GM19193 (cell line): ENCODE results near the gene GPR157.

Source experiments
- POLR2A ChIP-seq: IDR thresholded peaks from 4 replicates; pipeline ENCODE4 v1.6.1; 2011; ENCODE audit not compliant: insufficient read depth, insufficient read length; ENCODE audit errors: extremely low read depth

Gene GPR157

DNA sequence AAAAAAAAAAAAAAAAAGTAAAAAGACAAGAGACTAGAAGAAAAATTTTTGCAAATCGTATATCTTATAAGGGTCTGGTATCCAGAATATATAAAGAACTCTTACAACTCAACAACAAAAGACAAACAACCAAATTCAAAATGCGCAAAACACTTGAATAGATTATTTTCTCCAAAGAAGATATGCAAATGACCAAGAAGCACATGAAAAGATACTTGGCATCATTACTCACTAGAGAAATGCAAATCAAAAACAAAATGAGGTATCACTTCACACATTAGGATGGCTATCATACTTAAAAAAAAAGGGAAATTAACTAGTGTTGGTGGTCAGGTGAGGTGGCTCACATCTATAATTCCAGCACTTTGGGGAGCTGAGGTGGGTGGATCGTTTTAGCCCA is 47.4 kb downstream of the GPR157 start:
- TF ChIP-seq POLR2A = no peak

DNA sequence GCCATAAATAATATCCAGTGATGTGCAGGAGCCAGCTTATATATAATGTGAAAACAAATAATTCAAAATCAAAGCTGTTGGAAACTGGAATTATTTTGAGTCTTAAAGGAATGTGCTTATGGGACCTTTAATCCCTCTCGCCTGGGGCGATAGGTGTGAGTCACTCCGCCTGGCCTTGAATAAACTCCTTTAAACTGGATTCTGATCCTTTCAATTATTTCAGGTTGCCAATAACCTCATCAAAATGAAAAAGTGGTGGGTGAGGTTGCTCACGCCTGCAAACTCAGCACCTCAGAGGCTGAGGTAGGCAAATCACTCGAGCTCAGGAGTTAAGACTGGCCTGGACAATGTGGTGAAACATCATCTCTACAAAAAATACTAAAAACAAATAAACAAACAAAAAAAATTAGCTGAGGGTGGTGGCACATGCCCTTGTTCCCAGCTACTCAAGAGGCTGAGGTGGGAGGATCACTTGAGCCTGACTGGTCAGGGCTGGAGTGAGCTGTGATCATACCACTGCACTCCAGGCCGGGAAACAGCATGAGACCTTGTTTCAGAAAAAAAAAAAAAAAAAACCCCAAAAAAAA is 48.1 kb downstream of the GPR157 start:
- no peak for TF ChIP-seq POLR2A

DNA sequence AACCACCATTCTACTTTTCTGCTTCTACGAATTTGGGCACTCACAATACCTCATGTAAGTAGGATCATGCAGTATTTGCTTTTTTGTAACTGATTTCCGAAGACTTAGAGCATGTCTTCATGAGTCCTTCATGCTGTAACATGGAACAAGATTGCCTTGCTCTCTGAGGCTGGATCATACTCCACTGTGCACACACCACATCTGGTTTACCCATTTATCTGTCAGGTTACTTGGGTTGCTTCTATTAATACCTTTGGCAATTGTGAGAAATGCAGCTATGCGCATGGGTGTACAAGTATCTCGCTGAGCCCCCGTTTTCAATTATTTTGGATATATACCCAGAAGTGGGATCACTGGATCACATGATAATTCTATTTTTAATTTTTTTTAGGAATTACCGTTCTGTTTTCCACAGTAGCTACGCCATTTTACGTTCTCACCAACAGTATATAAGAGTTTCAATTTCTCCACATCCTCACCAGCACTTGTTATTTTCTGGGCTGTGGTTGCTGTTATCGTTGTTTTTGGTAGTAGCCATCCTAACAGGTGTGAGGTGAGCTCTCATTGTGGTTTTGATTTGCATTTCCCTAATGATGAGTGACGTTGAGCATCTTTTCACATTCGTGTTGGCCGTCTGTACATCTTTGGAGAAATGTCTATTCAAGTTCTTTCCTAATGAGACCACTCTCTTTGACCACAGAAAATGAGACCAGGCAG is 48.8 kb downstream of the GPR157 start:
- TF ChIP-seq POLR2A = no peak

DNA sequence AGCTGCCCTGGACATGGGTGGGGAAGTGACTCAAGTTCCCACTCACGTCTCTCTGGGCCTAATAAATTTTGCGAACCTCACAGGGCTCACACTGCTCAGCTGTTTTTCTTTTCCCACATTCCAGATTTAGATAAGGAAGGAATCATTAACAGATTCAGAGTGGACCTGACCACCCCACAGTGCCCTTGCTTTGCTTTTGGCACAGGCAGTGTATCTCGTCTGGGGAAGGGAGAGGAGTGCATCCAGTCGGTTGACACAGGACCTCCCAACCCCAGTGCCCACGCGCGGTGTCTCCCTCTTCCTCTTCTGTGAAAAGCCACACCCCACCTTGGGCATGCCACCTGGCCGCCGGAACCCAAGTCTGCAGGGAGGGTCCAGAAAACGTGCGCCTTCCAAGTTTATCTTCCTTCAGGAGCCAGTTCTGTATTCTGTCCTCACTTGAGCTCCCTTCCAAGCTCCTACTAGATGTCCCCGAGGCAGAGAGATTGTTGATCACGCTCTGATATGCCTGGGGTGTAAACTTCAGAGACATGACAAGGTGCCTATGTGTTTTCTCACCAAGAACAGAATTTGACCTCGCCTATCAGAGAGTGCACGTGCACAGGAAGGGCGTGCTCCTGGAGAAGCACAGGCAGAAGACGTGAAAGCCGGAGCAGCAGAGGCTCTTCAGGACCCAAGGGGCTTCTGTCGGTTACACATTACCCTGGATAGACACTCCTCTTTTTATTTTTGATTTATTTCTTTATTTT is 50.0 kb downstream of the GPR157 start:
- TF ChIP-seq POLR2A = no peak

DNA sequence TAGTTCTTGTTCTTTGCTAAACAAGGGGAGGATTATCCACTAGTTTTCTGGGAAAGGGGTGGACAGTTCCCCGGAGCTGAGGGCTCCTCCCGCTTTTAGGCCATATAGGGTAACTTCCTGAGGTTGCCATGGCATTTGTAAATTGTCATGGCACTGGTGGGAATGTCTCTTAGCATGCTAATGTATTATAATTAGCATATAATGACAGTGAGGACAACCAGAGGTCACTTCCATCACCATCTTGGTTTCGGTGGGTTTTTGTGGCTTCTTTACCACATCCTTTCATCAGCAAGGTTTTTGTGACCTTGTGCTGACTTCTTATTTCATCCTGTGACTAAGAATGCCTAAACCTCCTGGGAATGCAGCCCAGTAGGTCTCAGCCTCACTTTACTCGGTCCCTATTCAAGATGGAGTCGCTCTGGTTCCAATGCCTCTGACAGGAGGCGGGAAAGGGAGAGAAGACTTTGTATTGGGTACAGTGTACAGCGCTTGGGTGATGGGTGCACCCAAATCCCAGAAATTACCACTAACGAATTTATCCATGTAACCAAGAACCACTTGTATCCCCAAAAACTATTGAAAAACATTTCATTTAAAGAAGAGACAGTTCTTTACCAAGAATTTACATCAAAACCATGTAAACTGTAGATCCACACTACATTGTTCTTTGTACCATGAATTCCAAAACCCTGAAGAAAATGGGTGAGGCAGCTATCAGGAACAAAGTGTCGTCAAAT is 50.7 kb downstream of the GPR157 start:
- no peak for TF ChIP-seq POLR2A

DNA sequence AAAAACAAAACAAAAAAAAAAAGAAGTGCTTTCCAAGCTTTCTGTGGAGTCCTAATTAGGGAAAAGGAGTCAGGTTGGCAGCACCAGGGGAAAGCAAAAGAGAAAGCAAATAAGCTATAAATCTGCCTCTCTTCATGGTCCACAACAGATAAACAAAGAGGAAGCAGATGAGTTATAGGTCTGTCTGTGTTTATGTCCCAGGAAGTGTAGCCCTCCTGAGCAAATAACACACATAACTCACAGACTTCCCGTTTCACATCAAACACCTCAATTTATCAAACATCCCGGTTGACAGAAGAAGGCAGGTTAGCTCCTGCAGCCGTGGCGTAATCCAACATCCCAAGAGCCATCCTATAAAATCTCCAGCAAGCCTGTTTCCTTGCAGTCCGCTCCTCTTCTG is 53.9 kb downstream of the GPR157 start:
- no peak for TF ChIP-seq POLR2A

DNA sequence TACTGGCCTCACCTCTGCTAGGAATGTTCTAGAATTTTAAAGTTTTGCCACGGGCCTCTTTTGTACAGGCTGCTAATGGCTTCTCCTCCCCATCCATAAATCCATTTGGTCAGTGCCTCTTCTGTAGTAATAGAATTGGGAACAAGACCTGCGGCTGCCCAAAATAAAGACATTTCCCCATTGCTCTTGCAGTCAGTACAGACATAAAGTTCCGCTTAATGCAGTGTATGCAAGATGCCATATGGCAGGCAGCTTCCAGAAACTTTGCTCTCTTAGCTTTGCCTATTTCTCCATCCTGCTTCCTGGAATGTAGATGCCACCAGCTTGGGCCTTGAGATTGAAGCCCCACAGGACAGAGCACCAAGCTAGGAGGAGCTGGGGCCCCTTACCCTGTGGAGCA is 55.8 kb downstream of the GPR157 start:
- TF ChIP-seq POLR2A = no peak

DNA sequence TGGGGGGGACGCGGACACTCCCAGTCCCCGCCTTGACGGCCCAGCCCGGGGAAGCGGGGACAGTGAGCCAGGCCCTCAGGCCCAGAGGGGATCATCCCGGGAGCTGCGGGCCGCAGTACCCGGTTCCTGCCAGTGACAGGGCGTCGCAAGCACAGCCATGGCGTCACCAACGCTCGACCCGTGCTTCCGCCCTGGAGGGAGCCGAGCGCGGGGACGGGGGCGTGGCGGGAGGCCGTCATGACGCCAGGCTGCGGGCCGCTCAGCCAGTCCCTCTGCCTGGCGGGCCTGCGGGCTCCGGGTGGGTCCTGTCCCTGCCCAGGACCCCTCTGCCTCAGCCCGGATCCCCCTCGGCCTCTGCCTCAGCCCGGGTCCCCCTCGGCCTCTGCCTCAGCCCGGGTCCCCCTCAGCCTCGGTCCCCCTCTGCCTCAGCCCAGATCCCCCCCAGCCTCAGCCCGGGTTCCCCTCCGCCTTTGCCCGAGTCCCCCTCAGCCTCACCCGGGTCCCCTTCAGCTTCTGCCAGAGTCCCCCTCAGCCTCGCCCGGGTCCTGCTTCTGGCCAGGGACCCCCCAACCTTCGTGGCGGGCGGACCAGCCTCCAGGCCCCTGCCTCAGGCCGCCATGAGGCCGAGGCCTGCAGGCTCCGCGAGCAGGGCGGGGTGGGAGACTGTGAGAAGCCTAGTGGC is 57.2 kb downstream of the GPR157 start:
- no peak for TF ChIP-seq POLR2A

DNA sequence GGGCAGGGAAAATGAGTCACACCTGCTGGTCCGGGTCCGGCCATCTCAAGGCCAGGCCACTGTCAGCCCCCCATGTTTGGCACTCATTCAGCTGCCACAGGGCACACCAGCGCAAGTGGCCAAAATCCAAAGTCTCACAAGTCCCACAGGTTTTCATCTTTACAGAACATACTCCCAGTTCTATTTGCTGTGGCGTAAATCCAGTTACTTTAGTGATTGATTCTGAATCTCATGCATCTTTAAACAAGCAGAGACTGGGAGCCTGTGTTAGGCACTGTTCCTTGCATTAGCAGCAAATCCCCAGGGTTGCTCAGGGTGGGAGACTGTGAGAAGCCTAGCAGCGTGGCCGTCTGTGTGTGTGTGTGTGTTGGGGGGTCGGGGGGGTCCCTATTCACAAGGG is 58.4 kb downstream of the GPR157 start:
- no peak for TF ChIP-seq POLR2A

DNA sequence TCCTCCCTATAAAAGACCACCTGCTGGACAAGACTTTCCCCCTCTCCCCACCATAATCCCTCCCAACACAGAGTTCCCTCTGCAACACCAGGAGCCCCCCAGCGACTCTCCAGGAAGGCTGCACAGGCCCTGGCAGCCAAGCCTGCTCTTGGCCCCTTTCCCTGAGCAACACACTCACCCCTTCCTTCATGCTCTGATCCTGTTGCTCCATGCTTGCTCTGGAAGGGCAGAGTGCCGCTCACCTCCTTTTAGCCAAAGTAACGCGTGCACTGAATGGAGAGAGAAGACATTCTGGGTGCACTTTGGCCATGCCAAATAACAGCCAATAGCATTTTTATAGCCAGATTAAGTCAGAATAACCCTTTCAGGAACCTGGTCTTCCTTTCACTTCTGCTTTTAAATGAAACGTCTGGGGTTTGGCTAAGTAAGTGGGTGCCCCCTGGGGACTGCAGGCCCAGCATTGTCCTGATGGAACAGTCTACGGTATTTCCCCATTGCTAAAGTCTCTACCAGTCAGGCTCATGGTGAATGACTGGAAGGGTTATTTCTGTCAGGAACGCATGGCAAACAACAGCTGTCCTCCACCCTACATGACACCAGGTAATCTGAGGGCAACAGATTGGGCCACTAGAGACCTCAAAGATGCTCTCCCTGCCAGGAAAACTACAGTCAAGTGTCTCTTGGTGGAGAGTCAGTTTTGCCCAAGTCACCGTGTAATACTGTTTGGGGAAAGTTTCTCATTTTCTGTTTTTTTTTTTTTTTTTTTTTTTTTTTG is 59.4 kb downstream of the GPR157 start, which contains the start of gene SLC2A5:
Gene SLC2A5, minus strand, starts transcription at position 310 of the 775 bp plus-strand sequence. Its CDS starts 99 bp downstream, at position 211.
- peak; percentile 81 for TF ChIP-seq POLR2A

DNA sequence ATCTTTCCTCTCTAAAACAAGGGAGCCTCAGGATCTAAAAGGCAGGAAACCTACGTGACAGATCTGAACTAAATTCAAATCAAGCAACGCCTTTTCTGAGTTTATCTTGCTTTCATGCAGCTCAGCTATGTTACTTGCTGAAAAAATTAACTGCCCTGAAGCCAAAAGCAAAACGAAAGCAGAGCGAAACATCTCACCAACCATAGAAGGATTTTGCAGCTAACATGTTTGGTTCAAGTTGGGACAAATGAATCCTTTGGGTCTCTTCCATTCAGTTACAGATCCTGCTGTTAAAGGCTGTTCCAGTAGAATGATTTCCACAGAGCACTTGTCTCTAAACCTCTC is 59.9 kb downstream of the GPR157 start:
- no peak for TF ChIP-seq POLR2A

DNA sequence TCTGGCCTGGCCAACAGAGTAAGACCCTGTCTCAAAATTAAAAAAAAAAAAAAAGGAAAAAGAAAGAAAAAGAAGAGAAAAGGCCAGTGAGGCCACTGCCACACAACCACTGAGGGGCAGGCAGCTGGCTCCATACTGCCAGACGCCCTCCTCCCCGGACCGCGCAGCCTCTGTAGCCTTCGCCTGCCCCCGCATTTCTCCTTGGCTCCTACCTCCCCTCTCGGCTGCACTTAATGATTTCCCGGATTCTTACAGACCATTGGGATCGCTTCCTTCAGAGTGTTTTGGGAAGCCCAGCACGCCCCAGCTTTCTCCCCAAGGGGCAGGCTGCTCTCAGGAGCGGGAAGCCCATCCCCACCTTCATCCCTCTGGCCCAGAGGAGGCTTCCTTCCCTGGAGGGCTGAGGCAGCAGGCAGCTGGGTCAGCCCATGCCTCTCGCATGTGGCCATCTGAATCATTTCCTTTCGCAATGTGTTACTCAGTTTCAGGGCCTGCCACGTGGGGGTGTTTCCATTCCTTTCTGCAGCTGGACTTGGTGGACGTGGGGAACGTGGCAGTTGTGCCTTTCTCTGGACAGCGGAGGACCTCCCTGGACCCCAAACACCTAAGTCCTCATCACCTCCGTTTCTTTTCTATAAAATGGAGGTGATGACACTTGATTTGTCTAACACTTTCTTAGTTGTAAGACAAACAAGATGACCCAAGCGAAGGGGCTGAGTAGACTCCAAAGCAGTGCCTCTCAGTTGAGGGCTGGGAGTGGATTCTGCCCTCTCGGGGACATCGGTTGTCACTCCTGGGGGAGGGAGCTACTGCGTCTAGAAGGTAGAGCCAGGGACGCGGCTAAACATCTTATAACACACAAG is 61.7 kb downstream of the GPR157 start:
- no peak for TF ChIP-seq POLR2A

DNA sequence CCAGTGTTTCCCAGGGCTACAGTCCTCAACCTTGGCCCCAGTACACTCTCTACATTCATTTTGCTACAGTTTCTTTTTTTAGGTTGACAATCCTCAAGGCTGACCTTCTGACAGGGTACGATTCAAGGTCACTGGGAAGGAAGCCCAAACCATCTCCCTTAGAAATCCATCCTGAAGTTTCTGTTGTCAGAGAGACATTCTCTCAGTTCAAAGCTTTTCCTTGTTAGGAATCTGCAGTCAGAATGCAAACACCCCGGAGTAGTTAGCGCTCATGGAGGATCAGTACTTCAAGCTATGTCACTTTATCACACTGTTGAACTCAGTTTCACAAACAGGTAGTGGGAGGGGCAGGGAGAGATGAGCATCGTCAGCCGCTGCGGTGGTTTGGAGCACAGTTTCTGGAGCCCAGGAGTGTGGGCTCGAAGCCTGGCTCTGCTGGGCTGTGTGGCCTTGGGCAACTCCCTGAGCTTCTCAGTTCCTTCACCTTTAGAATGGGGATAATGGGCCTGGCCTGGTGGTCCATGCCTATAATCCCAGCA is 63.6 kb downstream of the GPR157 start:
- TF ChIP-seq POLR2A = no peak
